ENCODE results near the gene P3H3. TPM values are rescaled to one million over a fixed set of nuclear protein-coding genes. Genes with fewer than 3 reads are reported as not detected.

The P3H3 gene
- total RNA-seq, 1 donor from 2014 or later: 1.7 TPM

- ATAC-seq: no peak
Measured at GRCh38 chr12:6826734-6827436, 1.3 kb upstream of the P3H3 start.

- ATAC-seq: peak; percentile 14
Measured at GRCh38 chr12:6827437-6827911, 733 bp upstream of the P3H3 start.

- peak; percentile 4 for ATAC-seq
Measured at GRCh38 chr12:6828781-6829535, 751 bp downstream of the P3H3 start.

- no peak for ATAC-seq
Measured at GRCh38 chr12:6829536-6830220, 1.5 kb downstream of the P3H3 start.

- ATAC-seq: no peak
Measured at GRCh38 chr12:6830286-6830890, 2.2 kb downstream of the P3H3 start.

GRCh38 chr12:6830999-6831398, 2.8 kb downstream of the P3H3 start:
- ATAC-seq: no peak

- no peak for ATAC-seq
Measured at GRCh38 chr12:6831450-6831995, 3.3 kb downstream of the P3H3 start.

- ATAC-seq: no peak
Measured at GRCh38 chr12:6832125-6832524, 3.9 kb downstream of the P3H3 start.

- no peak for ATAC-seq
Measured at GRCh38 chr12:6833189-6833890, 5.1 kb downstream of the P3H3 start.

- ATAC-seq: no peak
Measured at GRCh38 chr12:6834254-6834653, 6.0 kb downstream of the P3H3 start.

- ATAC-seq: no peak
Measured at GRCh38 chr12:6834873-6835272, 6.7 kb downstream of the P3H3 start.

- no peak for ATAC-seq
Measured at GRCh38 chr12:6836851-6837250, 8.6 kb downstream of the P3H3 start.

- no peak for ATAC-seq
Measured at GRCh38 chr12:6837370-6838060, 9.3 kb downstream of the P3H3 start.

- ATAC-seq: no peak
Measured at GRCh38 chr12:6838854-6839253, 10.6 kb downstream of the P3H3 start.

- peak; percentile 6 for ATAC-seq
Measured at GRCh38 chr12:6839482-6840201, 11.4 kb downstream of the P3H3 start.

- ATAC-seq: no peak
Measured at GRCh38 chr12:6840330-6840729, 12.1 kb downstream of the P3H3 start.

GRCh38 chr12:6840761-6841515, 12.7 kb downstream of the P3H3 start, which contains the start of gene GNB3:
GNB3 (plus strand) TSS chr12:6840925; CDS start chr12:6841288, 363 bp downstream.
- no peak for ATAC-seq

GRCh38 chr12:6842075-6842474, 13.9 kb downstream of the P3H3 start:
- no peak for ATAC-seq

GRCh38 chr12:6843118-6843902, 15.1 kb downstream of the P3H3 start:
- no peak for ATAC-seq

Measured in esophagus mucosa (tissue), 1 donor.